Measurements from ENCODE around the gene ADAMTSL5. TPM values are rescaled to one million over a fixed set of nuclear protein-coding genes. Genes with fewer than 3 reads are reported as not detected.

ADAMTSL5 gene
- total and polyA plus RNA-seq, 4 donors: 0.40 to 1.6 (median 0.91) TPM

DNA sequence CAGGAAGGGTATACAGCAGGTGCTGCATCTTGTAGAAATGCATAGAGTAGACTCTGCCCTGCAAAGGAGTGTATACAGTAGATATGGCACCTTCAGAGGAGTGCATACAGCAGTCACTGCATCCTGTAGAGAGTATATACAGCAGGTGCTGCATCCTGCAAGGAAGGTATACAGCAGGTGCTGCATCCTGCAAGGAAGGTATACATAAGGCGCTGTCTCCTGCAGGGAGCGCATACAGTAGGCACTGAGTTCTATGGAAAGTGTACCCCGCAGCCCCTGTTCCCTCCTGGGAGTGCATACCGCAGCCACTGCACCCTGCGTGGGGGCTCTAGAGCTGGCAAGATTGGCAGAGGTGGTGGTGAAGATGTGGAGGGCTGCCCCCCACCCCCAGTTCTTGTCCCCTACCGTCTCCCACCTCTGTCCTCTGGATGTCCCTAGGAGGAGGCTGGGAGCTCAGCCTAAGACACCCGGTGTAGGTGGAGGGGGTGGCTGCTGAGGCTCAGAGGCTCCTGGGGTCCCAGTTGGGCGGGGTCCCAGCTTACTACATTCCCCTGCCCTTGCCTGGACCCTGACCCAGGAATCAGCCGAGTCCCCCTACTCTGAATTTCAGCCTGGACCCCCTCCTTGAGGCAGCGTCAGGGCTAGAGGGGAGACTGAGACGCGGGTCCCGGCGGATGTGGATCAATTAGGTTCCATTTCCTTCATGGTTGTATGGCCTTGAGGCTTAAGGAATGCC lies 2.3 kb upstream of the ADAMTSL5 start:
- no peak for DNase-seq (ENCODE audit: low read depth in 4 of 6, low spot score in 6 of 6)
- Histone ChIP-seq H3K9me3 (ENCODE audit: control insufficient read depth, insufficient read depth, low read length) (no peaks in the 10 kb centered on the region), H3K27ac (ENCODE audit: low read depth, low read length) (no peak overlapping the region), H3K27me3 (ENCODE audit: control insufficient read depth, insufficient read depth, low read length) (peaks cover 43% of the 10 kb centered on the region), H3K4me1 (ENCODE audit: control insufficient read depth, insufficient read depth, low read length) (peaks cover 10% of the 10 kb centered on the region), H3K4me3 (ENCODE audit: low read depth, low read length) (no peak overlapping the region), H3K36me3 (ENCODE audit: control insufficient read depth, insufficient read depth, low read length) (peaks cover 2% of the 10 kb centered on the region)
- 64% methylated on average over 7 of the region's 14 CpGs for WGBS (ENCODE audit: insufficient coverage)

GRCh38 chr19:1514295-1514661 lies 1.5 kb upstream of the ADAMTSL5 start:
- Histone ChIP-seq H3K4me3 (ENCODE audit: low read depth, low read length) (no peak overlapping the region), H3K9me3 (ENCODE audit: control insufficient read depth, insufficient read depth, low read length) (no peaks in the 10 kb centered on the region), H3K27ac (ENCODE audit: low read depth, low read length) (no peak overlapping the region), H3K4me1 (ENCODE audit: control insufficient read depth, insufficient read depth, low read length) (peaks cover 11% of the 10 kb centered on the region), H3K36me3 (ENCODE audit: control insufficient read depth, insufficient read depth, low read length) (peaks cover 2% of the 10 kb centered on the region), H3K27me3 (ENCODE audit: control insufficient read depth, insufficient read depth, low read length) (peaks cover 45% of the 10 kb centered on the region)
- no peak for DNase-seq (ENCODE audit: low read depth in 4 of 6, low spot score in 6 of 6)
- 67% methylated on average over 8 of the region's 10 CpGs for WGBS (ENCODE audit: insufficient coverage)

DNA sequence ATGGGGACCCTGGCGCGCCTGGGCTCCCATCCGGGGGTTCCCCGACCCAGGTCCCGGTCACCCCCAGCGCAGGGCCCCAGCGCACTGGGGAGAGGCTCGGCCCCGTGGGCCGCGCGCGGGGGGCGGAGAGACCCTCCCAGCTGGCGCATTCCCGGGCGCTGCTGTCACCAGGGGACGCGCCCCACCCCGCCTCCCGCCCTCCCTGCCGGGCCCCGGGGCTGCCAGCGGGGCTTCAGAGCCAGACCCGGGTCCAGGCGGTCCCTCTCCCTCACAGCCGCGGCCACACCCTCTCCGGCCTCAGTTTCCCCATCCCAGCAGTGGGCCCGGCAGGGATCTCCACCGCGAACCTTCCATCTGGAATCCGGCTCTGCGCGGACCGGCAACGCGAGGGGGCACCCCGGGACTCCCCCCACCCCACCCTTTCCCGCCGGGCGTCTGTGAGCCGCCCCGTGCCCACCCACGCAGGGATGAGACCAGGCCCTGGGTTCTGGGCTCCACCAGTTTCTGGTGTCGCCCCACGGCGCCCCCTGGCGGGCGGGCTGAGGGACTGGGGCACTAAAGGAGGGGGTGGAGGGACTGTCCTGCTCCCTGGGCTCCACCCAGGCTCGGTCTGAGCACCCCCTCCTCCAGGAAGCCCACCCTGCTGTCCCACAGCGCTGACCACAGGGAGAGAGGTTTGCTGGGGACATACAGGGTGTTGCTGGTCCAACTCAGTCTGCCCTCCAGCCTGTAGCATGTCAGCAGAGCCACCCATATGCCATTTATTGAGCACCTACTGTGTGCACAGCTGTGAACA lies 878 bp upstream of the ADAMTSL5 start:
- Histone ChIP-seq H3K9me3 (ENCODE audit: control insufficient read depth, insufficient read depth, low read length) (no peaks in the 10 kb centered on the region), H3K4me3 (ENCODE audit: low read depth, low read length) (no peak overlapping the region), H3K27ac (ENCODE audit: low read depth, low read length) (no peak overlapping the region), H3K27me3 (ENCODE audit: control insufficient read depth, insufficient read depth, low read length) (peaks cover 45% of the 10 kb centered on the region), H3K4me1 (ENCODE audit: control insufficient read depth, insufficient read depth, low read length) (peaks cover 12% of the 10 kb centered on the region), H3K36me3 (ENCODE audit: control insufficient read depth, insufficient read depth, low read length) (peaks cover 2% of the 10 kb centered on the region)
- DNase-seq (ENCODE audit: low read depth in 4 of 6, low spot score in 6 of 6): no peak
- WGBS (ENCODE audit: insufficient coverage): 9% methylated on average over 38 of the region's 52 CpGs

- DNase-seq (ENCODE audit: low read depth in 4 of 6, low spot score in 6 of 6): no peak
- H3K27me3 ChIP-seq (ENCODE audit: control insufficient read depth, insufficient read depth, low read length): peaks cover 45% of the 10 kb centered on the region
- no peak overlapping the region for H3K4me3 ChIP-seq (ENCODE audit: low read depth, low read length)
- WGBS (ENCODE audit: insufficient coverage): 54% methylated on average over 19 of the region's 22 CpGs
- H3K9me3 ChIP-seq (ENCODE audit: control insufficient read depth, insufficient read depth, low read length): no peaks in the 10 kb centered on the region
- H3K4me1 ChIP-seq (ENCODE audit: control insufficient read depth, insufficient read depth, low read length): peaks cover 29% of the 10 kb centered on the region
- no peak overlapping the region for H3K27ac ChIP-seq (ENCODE audit: low read depth, low read length)
- peaks cover 2% of the 10 kb centered on the region for H3K36me3 ChIP-seq (ENCODE audit: control insufficient read depth, insufficient read depth, low read length)
These were observed 1.2 kb downstream of the ADAMTSL5 start for GRCh38 chr19:1511318-1512317.

- Histone ChIP-seq H3K27ac (ENCODE audit: low read depth, low read length) (no peak overlapping the region), H3K4me3 (ENCODE audit: low read depth, low read length) (no peak overlapping the region), H3K9me3 (ENCODE audit: control insufficient read depth, insufficient read depth, low read length) (no peaks in the 10 kb centered on the region), H3K27me3 (ENCODE audit: control insufficient read depth, insufficient read depth, low read length) (peaks cover 45% of the 10 kb centered on the region), H3K36me3 (ENCODE audit: control insufficient read depth, insufficient read depth, low read length) (peaks cover 2% of the 10 kb centered on the region), H3K4me1 (ENCODE audit: control insufficient read depth, insufficient read depth, low read length) (peaks cover 29% of the 10 kb centered on the region)
- WGBS (ENCODE audit: insufficient coverage): 48% methylated on average over 8 of the region's 9 CpGs
- DNase-seq (ENCODE audit: low read depth in 4 of 6, low spot score in 6 of 6): no peak
These were observed 2.0 kb downstream of the ADAMTSL5 start for GRCh38 chr19:1510807-1511206.

DNA sequence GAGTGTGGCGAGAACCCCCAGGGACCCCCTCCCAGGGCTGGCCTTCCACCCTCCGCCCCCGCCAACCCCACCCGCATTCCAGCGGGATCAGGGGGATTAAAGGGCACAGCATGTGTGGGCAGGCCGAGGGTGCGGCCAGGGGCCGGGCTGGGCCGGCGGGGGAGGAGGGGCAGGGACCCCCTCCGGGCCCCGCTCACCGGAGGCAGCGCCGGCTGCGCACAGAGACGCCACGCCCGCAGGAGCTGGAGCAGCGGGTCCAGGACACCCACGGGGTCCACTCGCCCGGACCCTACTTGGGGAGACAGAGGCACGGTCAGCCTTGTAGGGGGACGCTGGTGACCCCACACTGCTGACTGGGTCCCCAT lies 2.4 kb downstream of the ADAMTSL5 start:
- H3K4me3 ChIP-seq (ENCODE audit: low read depth, low read length): no peak overlapping the region
- peaks cover 2% of the 10 kb centered on the region for H3K36me3 ChIP-seq (ENCODE audit: control insufficient read depth, insufficient read depth, low read length)
- H3K9me3 ChIP-seq (ENCODE audit: control insufficient read depth, insufficient read depth, low read length): no peaks in the 10 kb centered on the region
- 17% methylated on average over 20 of the region's 25 CpGs for WGBS (ENCODE audit: insufficient coverage)
- H3K27me3 ChIP-seq (ENCODE audit: control insufficient read depth, insufficient read depth, low read length): peaks cover 47% of the 10 kb centered on the region
- H3K27ac ChIP-seq (ENCODE audit: low read depth, low read length): no peak overlapping the region
- peaks cover 29% of the 10 kb centered on the region for H3K4me1 ChIP-seq (ENCODE audit: control insufficient read depth, insufficient read depth, low read length)
- DNase-seq (ENCODE audit: low read depth in 4 of 6, low spot score in 6 of 6): no peak

- H3K4me1 ChIP-seq (ENCODE audit: control insufficient read depth, insufficient read depth, low read length): peaks cover 29% of the 10 kb centered on the region
- 82% methylated on average over 6 of the region's 11 CpGs for WGBS (ENCODE audit: insufficient coverage)
- DNase-seq (ENCODE audit: low read depth in 4 of 6, low spot score in 6 of 6): no peak
- peaks cover 2% of the 10 kb centered on the region for H3K36me3 ChIP-seq (ENCODE audit: control insufficient read depth, insufficient read depth, low read length)
- H3K27ac ChIP-seq (ENCODE audit: low read depth, low read length): no peak overlapping the region
- peaks cover 44% of the 10 kb centered on the region for H3K27me3 ChIP-seq (ENCODE audit: control insufficient read depth, insufficient read depth, low read length)
- no peaks in the 10 kb centered on the region for H3K9me3 ChIP-seq (ENCODE audit: control insufficient read depth, insufficient read depth, low read length)
- H3K4me3 ChIP-seq (ENCODE audit: low read depth, low read length): no peak overlapping the region
These were observed 3.0 kb downstream of the ADAMTSL5 start for GRCh38 chr19:1509602-1510441.

GRCh38 chr19:1508507-1508856 lies 4.3 kb downstream of the ADAMTSL5 start:
- Histone ChIP-seq H3K27me3 (ENCODE audit: control insufficient read depth, insufficient read depth, low read length) (peaks cover 42% of the 10 kb centered on the region), H3K4me1 (ENCODE audit: control insufficient read depth, insufficient read depth, low read length) (peaks cover 35% of the 10 kb centered on the region), H3K9me3 (ENCODE audit: control insufficient read depth, insufficient read depth, low read length) (no peaks in the 10 kb centered on the region), H3K4me3 (ENCODE audit: low read depth, low read length) (peak overlapping the region; percentile 19), H3K27ac (ENCODE audit: low read depth, low read length) (peak overlapping the region; percentile 42), H3K36me3 (ENCODE audit: control insufficient read depth, insufficient read depth, low read length) (peaks cover 2% of the 10 kb centered on the region)
- WGBS (ENCODE audit: insufficient coverage): 34% methylated on average over 10 of the region's 12 CpGs
- DNase-seq (ENCODE audit: low read depth in 4 of 6, low spot score in 6 of 6): no peak
